ENCODE measurements around the gene CDPF1. TPM values are rescaled to one million over a fixed set of nuclear protein-coding genes. Genes with fewer than 3 reads are reported as not detected.

CDPF1 gene
- total RNA-seq, 1 experiment from 2014 or later = 14.1 TPM

GRCh38 chr22:46198274-46198673, 51.8 kb downstream of the CDPF1 start:
- Histone ChIP-seq H3K9me3 (ENCODE audit: low read length) (no peaks in the 10 kb centered on the region), H3K36me3 (ENCODE audit: low read depth, low read length) (no peaks in the 10 kb centered on the region), H3K9ac (ENCODE audit: low read length) (no peak overlapping the region), H3K27ac (ENCODE audit: low read length) (no peak overlapping the region), H3K79me2 (ENCODE audit: low read length) (no peaks in the 10 kb centered on the region), H3K4me1 (ENCODE audit: insufficient read depth, low read length) (no peaks in the 10 kb centered on the region), H2AFZ (ENCODE audit: low read length) (no peak overlapping the region), H3F3A (ENCODE audit: low read length, unreplicated experiment) (no peaks in the 10 kb centered on the region), H3K4me3 (ENCODE audit: low read length) (no peak overlapping the region), H3K4me2 (ENCODE audit: low read length) (no peak overlapping the region), H3K9me2 (replicated peaks; ENCODE audit: low read length) (no peaks in the 10 kb centered on the region), H3K27me3 (ENCODE audit: low read length) (no peaks in the 10 kb centered on the region), H4K20me1 (ENCODE audit: low read length) (no peaks in the 10 kb centered on the region)
- TF ChIP-seq EZH2 (IDR thresholded peaks at IDR 0.05; ENCODE audit: low read length, unreplicated experiment) (no peak), CTCF (conservative IDR thresholded peaks at IDR 0.05; ENCODE audit: low read depth, low read length) (no peak), EZH2phosphoT487 (IDR thresholded peaks at IDR 0.05; ENCODE audit: borderline replicate concordance, low read length) (no peak)
- CTCF ChIA-PET = no interaction called here
- POLR2A ChIA-PET (ENCODE audit: unreplicated experiment) = no interaction called here
- DNase-seq (no peak), ATAC-seq (no peak)
- intact Hi-C loops (cut with micrococcal nuclease) = no loop called here
- no TSS peak for BruUV-seq (replicated peaks)

- Histone ChIP-seq H3K4me1 (ENCODE audit: insufficient read depth, low read length) (no peaks in the 10 kb centered on the region), H3K79me2 (ENCODE audit: low read length) (no peaks in the 10 kb centered on the region), H3K9ac (ENCODE audit: low read length) (no peak overlapping the region), H3K27ac (ENCODE audit: low read length) (no peak overlapping the region), H3K27me3 (ENCODE audit: low read length) (no peaks in the 10 kb centered on the region), H3K9me2 (replicated peaks; ENCODE audit: low read length) (no peaks in the 10 kb centered on the region), H2AFZ (ENCODE audit: low read length) (no peak overlapping the region), H3K4me2 (ENCODE audit: low read length) (no peak overlapping the region), H4K20me1 (ENCODE audit: low read length) (no peaks in the 10 kb centered on the region), H3K9me3 (ENCODE audit: low read length) (no peaks in the 10 kb centered on the region), H3K4me3 (ENCODE audit: low read length) (no peak overlapping the region), H3F3A (ENCODE audit: low read length, unreplicated experiment) (no peaks in the 10 kb centered on the region), H3K36me3 (ENCODE audit: low read depth, low read length) (no peaks in the 10 kb centered on the region)
- ChIA-PET CTCF (no interaction called here), POLR2A (ENCODE audit: unreplicated experiment) (no interaction called here)
- ATAC-seq (no peak), DNase-seq (no peak)
- no peak for TF ChIP-seq EZH2phosphoT487 (IDR thresholded peaks at IDR 0.05; ENCODE audit: borderline replicate concordance, low read length)
- TF ChIP-seq EZH2 (IDR thresholded peaks at IDR 0.05; ENCODE audit: low read length, unreplicated experiment) = no peak
- TF ChIP-seq CTCF (conservative IDR thresholded peaks at IDR 0.05; ENCODE audit: low read depth, low read length) = no peak
- intact Hi-C loops (cut with micrococcal nuclease) = no loop called here
- BruUV-seq (replicated peaks) = no TSS peak
Observed at GRCh38 chr22:46196278-46196677, 53.8 kb downstream of the CDPF1 start.

GRCh38 chr22:46195487-46196165, 54.5 kb downstream of the CDPF1 start:
- Histone ChIP-seq H3K36me3 (ENCODE audit: low read depth, low read length) (no peaks in the 10 kb centered on the region), H3K4me2 (ENCODE audit: low read length) (no peak overlapping the region), H3K9ac (ENCODE audit: low read length) (no peak overlapping the region), H3K4me3 (ENCODE audit: low read length) (no peak overlapping the region), H3K79me2 (ENCODE audit: low read length) (no peaks in the 10 kb centered on the region), H3K9me2 (replicated peaks; ENCODE audit: low read length) (no peaks in the 10 kb centered on the region), H3K4me1 (ENCODE audit: insufficient read depth, low read length) (no peaks in the 10 kb centered on the region), H4K20me1 (ENCODE audit: low read length) (no peaks in the 10 kb centered on the region), H3K27me3 (ENCODE audit: low read length) (no peaks in the 10 kb centered on the region), H3F3A (ENCODE audit: low read length, unreplicated experiment) (no peaks in the 10 kb centered on the region), H3K9me3 (ENCODE audit: low read length) (no peaks in the 10 kb centered on the region), H3K27ac (ENCODE audit: low read length) (no peak overlapping the region), H2AFZ (ENCODE audit: low read length) (no peak overlapping the region)
- BruUV-seq (replicated peaks) = no TSS peak
- ChIA-PET POLR2A (ENCODE audit: unreplicated experiment) (no interaction called here), CTCF (no interaction called here)
- intact Hi-C loops (cut with micrococcal nuclease) = no loop called here
- no peak for ATAC-seq
- TF ChIP-seq EZH2 (IDR thresholded peaks at IDR 0.05; ENCODE audit: low read length, unreplicated experiment) (no peak), CTCF (conservative IDR thresholded peaks at IDR 0.05; ENCODE audit: low read depth, low read length) (no peak), EZH2phosphoT487 (IDR thresholded peaks at IDR 0.05; ENCODE audit: borderline replicate concordance, low read length) (no peak)
- no peak for DNase-seq
